ENCODE data around the gene SCUBE3. TPM values are rescaled to one million over a fixed set of nuclear protein-coding genes. Genes with fewer than 3 reads are reported as not detected.

SCUBE3 gene
- total RNA-seq, 1 experiment from 2014 or later, result 0.36 TPM

DNA sequence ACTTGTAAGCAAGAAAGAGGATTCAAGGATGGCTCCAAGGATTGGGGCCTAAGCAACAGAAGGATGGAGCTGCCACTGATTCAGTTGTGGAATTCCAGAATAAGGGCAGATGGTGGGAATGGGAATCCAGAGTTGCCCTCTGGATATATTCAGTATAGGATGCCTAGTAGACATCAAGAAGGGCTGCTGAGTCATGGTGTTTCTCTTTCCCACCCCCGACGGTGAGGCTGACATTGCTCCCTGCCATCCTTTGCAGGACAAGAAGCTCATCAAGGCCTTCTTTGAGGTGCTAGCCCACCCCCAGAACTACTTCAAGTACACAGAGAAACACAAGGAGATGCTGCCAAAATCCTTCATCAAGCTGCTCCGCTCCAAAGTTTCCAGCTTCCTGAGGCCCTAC lies 34.5 kb downstream of the SCUBE3 start:
- no peak for DNase-seq
- no peaks in the 10 kb centered on the region for H3K27me3 ChIP-seq
- no peak overlapping the region for H3K27ac ChIP-seq

DNA sequence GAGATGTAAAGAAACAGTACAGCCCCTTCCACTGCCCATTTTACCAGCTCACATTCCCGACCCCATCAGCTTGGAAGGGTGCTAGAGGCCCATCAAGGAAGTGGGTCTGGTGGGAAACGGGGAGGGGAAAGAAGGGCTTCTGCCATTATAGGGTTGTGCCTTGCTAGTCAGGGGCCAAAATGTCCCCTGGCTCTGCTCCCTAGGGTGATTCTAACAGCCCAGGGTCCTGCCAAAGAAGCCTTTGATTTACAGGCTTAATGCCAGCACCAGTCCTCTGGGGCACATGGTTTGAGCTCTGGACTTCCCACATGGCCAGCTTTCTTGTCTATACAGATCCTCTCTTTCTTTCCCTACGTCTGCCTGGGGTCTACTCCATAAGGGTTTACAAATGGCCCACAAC lies 35.2 kb downstream of the SCUBE3 start:
- Histone ChIP-seq H3K9me3 (replicated peaks) (no peaks in the 10 kb centered on the region), H3K4me1 (no peaks in the 10 kb centered on the region), H3K4me3 (no peak overlapping the region), H3K27ac (no peak overlapping the region), H3K27me3 (no peaks in the 10 kb centered on the region), H3K36me3 (no peaks in the 10 kb centered on the region; the same call in 1 of the 2 replicates)
- no peak for DNase-seq

More for the DNA sequence above, 34.5 kb downstream of the SCUBE3 start:
- no peaks in the 10 kb centered on the region for H3K9me3 ChIP-seq (replicated peaks)
- H3K4me1 ChIP-seq, result no peaks in the 10 kb centered on the region
- H3K4me3 ChIP-seq, result no peak overlapping the region
- no peaks in the 10 kb centered on the region; the same call in 1 of the 2 replicates for H3K36me3 ChIP-seq

DNA sequence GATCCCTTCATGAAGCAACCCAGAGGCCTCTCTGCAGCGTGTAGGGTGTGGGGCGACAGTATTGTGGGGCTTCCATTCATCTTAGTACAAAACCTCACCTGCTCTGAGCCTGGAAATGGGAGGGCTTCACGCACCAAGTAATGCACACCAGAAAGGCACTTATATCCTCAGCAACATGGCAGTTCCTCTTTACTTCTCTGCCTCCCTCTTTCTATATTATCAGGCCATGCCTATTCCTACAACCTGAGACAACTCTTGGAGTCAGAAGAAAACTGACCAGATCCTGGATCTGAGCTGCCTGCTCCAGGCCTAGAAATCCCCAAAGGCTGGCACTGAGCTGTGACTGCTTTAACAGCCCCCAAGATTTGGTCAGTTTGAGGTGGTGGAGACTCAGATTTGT lies 38.2 kb downstream of the SCUBE3 start:
- Histone ChIP-seq H3K4me3 (no peak overlapping the region), H3K36me3 (no peaks in the 10 kb centered on the region), H3K27me3 (no peaks in the 10 kb centered on the region), H3K9me3 (replicated peaks) (no peaks in the 10 kb centered on the region), H3K27ac (no peak overlapping the region), H3K4me1 (no peaks in the 10 kb centered on the region)
- no peak for DNase-seq

DNA sequence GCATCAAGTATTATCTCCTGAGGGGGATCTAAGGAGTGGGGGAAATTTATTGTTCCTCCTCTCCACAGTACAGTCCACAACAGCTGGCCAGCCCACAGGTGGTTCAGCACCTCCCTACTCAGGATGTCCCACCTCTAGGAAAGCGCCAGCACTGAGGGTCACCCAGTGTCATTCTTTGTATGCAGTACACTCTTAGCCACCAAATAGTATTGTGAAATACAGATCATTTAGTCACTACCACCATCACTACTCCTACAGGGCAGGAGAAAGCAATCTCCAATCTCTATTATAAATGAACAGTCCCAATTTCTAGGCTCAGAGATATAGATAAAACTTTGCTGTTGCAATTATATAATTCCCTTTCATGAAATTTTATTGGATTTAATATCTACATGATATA lies 39.5 kb downstream of the SCUBE3 start:
- Histone ChIP-seq H3K36me3 (no peaks in the 10 kb centered on the region), H3K9me3 (replicated peaks) (no peaks in the 10 kb centered on the region), H3K27ac (no peak overlapping the region), H3K4me3 (no peak overlapping the region), H3K27me3 (no peaks in the 10 kb centered on the region), H3K4me1 (no peaks in the 10 kb centered on the region)
- DNase-seq, result no peak

DNA sequence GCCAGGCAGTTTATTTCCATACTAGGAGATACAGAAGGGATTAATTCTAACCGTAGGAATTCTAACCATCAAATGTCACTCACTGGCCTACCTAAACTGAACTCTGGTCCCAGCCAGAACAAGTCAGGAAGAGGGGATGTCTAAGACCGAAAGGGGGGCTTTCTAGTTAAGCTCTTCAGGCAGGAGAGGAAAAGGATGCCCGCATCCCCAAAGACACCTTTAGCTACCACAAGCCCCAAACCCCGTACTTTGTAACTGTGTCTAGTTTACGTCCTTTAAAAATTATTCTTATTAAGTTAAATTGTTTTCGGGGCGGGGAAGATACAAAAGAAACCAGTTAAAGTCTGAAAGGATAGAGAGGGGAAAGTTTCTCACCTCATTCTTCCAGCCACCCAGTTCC lies 44.6 kb downstream of the SCUBE3 start:
- H3K27me3 ChIP-seq, result no peaks in the 10 kb centered on the region
- no peaks in the 10 kb centered on the region for H3K9me3 ChIP-seq (replicated peaks)
- H3K27ac ChIP-seq, result no peak overlapping the region
- no peaks in the 10 kb centered on the region for H3K36me3 ChIP-seq
- no peaks in the 10 kb centered on the region; the same call in 1 of the 2 replicates for H3K4me1 ChIP-seq
- peak overlapping the region; percentile 73 for H3K4me3 ChIP-seq
- no peak for DNase-seq

DNA sequence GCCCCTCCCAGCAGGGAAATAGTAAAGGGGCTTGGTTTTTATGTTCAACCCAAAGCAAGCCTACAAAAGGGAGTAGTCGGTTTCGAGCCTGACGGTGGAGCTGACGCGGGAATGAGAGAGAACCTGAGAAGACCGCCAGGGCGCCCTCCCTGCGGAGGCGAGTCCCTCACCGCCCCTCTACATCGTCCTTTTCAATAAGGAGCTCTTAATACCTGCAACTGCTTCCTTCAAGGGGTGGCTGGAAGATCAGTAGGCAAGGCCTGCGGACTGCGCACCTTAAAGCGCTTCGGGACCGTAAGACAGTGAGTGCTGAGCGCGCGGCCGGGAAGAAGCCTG lies 45.1 kb downstream of the SCUBE3 start:
- H3K4me1 ChIP-seq, result no peaks in the 10 kb centered on the region; the same call in 1 of the 2 replicates
- no peak for DNase-seq
- H3K9me3 ChIP-seq (replicated peaks), result no peaks in the 10 kb centered on the region
- H3K4me3 ChIP-seq, result peak overlapping the region; percentile 73
- no peaks in the 10 kb centered on the region for H3K36me3 ChIP-seq
- H3K27me3 ChIP-seq, result no peaks in the 10 kb centered on the region
- H3K27ac ChIP-seq, result peak overlapping the region; percentile 81

DNA sequence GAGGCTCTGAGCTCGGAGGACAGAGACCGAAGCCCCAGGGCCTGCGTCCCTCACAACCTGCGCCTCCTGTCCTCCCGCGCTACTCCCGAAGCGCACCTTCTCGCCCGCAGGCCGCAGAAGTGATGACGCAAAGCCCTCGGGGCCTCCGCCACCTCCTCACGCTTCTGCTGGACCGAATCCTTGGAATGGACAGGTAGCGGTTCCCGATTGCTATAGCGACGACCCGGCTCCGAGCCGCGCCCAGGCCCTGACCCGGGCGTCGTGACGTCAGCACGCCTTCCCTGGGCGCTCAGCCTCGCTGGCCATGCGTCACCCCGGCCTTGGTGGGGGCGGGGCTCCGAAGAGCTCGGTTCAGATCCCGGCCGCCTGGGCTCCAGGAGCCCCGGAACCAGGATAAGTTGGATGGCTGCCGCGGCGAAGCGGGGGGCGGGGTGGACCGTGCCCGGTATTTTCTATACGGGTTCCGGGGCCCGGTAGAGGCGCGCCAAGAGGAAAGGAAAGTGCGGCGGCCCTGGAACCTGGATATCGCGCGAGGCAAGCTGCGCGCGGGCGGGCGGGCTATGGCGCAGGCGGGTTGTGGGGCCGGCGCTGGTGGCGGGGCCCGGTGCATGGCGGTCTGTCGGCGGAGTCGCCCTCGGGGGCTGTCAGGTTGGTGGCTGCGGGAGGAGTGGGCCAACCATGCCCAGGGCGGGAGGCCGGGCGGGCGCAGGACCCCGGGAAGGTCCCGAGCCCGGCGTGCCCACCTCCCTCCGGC lies 45.6 kb downstream of the SCUBE3 start, which contains the start of gene ZNF76:
TSS of gene ZNF76 (plus strand) at position 542 of the 754 bp plus-strand sequence. CDS start 21,417 bp downstream, outside the sequence.
- H3K4me1 ChIP-seq, result no peaks in the 10 kb centered on the region; the same call in 1 of the 2 replicates
- no peaks in the 10 kb centered on the region for H3K27me3 ChIP-seq
- DNase-seq, result peak; percentile 97
- no peaks in the 10 kb centered on the region for H3K9me3 ChIP-seq (replicated peaks)
- peak within 1 kb of the TSS; percentile 73 for H3K4me3 ChIP-seq
- H3K36me3 ChIP-seq, result no peaks in the 10 kb centered on the region
- H3K27ac ChIP-seq, result peak within 1 kb of the TSS; percentile 81

DNA sequence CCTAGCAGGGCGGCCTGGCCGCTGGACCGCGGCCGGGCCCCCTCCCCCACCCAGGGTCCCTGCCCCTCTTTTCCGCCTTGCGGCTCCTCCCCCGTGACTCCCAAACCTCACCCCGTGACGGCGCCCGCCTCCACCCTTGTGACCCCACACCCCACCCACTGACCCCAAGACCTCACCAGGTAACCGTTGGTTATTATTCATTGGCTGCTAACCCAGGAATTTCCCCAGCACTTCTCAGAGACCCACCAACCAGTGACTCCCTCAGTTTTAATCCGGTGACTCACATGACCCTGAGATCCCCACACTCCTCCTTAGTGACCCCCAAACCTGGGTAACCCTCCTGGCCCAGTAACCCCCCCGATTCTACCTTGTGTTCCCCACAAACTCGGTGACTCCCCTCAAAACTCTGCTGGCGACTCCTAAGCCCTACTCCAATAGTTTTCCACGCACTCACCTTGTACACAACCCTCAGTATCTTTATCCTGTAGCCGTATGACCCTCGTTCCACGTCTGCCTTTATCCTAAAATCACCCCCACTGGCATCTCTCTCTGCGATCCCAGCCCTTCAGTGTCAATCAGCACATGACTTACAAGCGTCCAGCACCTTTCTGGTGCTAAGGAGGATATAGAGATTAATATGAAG lies 46.3 kb downstream of the SCUBE3 start:
- H3K27me3 ChIP-seq, result no peaks in the 10 kb centered on the region
- peak overlapping the region; percentile 73 for H3K4me3 ChIP-seq
- peak; percentile 64 to 69 for DNase-seq
- no peaks in the 10 kb centered on the region for H3K36me3 ChIP-seq
- no peaks in the 10 kb centered on the region for H3K9me3 ChIP-seq (replicated peaks)
- peak overlapping the region; percentile 81 for H3K27ac ChIP-seq
- no peaks in the 10 kb centered on the region; the same call in 1 of the 2 replicates for H3K4me1 ChIP-seq

DNA sequence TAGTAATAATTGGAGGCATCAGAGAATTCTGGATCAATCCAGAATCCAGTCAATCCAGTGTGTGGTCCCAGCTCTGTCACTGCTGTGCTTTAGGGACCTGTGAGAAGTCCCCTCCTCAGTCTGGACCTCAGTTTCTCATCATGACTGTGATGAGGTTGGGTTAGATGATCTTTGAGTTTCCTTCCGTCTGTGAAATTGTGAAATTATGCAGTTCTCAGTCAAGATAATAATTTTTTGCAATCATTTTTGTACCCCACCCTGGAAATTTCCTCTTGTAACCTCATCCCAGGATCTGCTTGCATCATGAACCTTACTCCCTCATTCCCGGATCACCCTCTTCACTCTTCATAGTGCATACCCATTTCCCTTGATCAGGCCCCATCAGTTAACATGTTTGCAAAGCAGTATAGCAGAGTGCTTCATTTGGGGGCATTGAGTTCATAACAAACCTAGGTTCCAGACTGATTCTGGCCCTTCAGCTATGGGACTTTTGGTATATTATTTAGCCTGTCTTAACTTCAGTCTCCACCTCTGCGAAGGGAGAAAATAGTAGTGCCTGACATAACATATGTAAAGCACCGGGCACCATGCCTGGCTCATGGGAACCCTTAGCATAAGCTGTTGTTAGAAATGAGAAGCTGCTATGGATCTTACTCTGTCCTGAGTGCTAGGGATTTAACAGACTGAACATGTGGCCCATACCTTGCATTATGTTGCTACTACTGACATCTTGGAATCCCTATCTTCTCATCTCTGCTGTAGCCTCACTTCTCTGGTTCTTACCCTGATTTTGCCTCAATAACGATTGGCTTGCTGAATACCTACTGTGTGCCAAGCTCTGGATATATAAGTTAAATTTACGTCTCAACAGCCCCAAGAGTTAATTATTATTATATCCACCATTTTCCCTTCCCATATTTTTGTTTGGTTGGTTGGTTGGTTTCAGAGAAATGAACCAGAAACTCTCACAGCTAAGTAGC lies 47.1 kb downstream of the SCUBE3 start:
- DNase-seq, result no peak
- Histone ChIP-seq H3K27me3 (no peaks in the 10 kb centered on the region), H3K4me1 (no peaks in the 10 kb centered on the region; the same call in 1 of the 2 replicates), H3K4me3 (peak overlapping the region; percentile 73), H3K9me3 (replicated peaks) (no peaks in the 10 kb centered on the region), H3K27ac (no peak overlapping the region), H3K36me3 (no peaks in the 10 kb centered on the region)

DNA sequence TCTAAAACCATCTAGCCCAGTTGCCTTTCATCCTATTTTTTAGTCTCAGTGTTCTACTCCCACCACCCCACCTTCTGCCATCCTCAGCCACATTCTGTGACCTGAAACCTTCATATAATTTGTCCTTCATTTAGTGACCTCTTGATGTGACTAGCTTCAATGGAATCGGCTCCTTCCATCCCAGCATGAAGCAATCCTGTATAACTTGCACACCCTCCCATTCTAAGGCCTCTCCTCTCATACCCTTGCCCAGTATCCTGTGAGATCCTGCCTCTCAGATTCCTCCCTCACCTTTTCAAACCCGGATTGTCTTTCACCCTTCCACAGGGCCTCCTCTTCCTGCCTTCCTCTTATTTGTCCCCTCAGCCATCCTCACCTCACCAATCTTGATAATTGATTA lies 48.8 kb downstream of the SCUBE3 start:
- Histone ChIP-seq H3K27me3 (no peaks in the 10 kb centered on the region), H3K27ac (no peak overlapping the region), H3K4me1 (no peaks in the 10 kb centered on the region; the same call in 1 of the 2 replicates), H3K36me3 (no peaks in the 10 kb centered on the region), H3K9me3 (replicated peaks) (no peaks in the 10 kb centered on the region), H3K4me3 (no peak overlapping the region)
- no peak for DNase-seq

DNA sequence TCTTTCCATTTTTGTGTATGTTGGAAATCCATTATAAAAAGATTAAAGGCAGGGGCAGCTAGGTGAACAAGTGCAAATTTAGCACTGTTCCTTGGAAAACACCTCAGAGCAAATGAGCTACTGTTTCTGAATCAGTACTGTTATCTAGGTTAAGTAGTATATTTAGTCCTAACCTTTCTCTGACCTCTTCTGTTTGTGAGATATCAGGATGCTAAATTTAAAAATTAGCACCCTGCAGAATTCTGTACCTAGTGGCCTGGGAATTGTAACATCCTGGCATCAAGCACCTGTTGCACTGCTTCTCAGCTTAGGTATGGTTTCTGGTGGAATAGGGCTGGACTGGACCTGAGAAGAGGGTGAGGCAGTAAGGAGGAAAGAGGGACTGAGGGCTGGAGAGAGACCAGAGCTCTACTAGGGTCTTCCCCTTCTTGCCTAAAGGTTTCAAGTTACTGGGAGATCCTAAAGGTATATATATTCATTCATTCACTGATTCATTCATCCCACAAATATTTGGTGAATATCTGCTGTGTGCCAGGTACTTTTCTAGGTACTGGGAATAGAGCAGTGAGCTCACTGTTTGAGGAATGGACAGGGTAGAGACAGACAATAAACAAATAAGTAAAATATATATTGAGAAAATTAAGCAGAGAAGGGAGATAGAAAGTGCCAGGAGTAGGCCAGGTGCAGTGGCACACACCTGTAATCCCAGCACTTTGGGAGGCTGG lies 51.0 kb downstream of the SCUBE3 start:
- no peaks in the 10 kb centered on the region for H3K9me3 ChIP-seq (replicated peaks)
- DNase-seq, result no peak
- no peaks in the 10 kb centered on the region for H3K36me3 ChIP-seq
- no peaks in the 10 kb centered on the region; the same call in 1 of the 2 replicates for H3K4me1 ChIP-seq
- H3K27ac ChIP-seq, result no peak overlapping the region
- H3K27me3 ChIP-seq, result no peaks in the 10 kb centered on the region
- H3K4me3 ChIP-seq, result no peak overlapping the region

DNA sequence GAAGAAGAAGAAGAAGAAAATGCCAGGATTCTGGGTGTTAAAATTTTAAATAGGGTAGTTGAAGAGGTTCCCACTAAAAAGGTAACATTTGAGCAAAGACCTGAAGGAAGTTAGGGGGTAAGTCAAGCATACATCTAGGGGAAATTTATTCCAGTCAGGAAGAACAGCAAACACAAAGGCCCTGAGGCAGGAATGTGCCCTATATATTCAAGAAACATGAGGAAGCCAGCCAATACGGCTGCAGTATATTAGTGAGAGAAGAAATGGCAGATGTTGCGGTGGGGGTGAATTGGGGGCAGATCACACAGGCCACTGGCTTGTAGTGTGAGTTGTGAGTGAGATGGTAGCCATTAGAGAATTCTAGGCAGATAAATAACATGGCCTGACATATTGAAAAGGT lies 51.8 kb downstream of the SCUBE3 start:
- no peak overlapping the region for H3K27ac ChIP-seq

DNA sequence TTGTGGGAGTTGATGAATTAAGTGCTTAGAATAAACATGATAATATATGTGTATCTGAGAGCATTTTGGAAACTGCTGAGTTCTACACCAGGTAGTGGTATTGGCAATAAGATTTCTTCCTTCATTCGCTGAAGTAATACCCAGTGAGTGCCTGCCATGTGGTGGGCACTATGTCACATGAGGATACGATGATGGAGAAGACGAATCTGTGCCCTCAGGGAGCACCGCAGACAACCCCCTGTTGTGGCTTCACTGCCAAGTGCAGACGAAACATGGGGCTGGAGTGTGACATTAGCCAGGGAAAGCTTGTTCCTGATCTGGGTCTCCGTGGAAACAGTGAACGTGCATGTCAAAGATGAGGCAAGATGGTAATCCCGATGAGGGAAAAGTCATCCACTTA lies 53.7 kb downstream of the SCUBE3 start:
- Histone ChIP-seq H3K9me3 (replicated peaks) (no peaks in the 10 kb centered on the region), H3K36me3 (no peaks in the 10 kb centered on the region), H3K27me3 (no peaks in the 10 kb centered on the region), H3K4me1 (no peaks in the 10 kb centered on the region), H3K4me3 (no peak overlapping the region), H3K27ac (no peak overlapping the region)
- no peak for DNase-seq

More for the DNA sequence above, 51.8 kb downstream of the SCUBE3 start:
- no peaks in the 10 kb centered on the region for H3K9me3 ChIP-seq (replicated peaks)
- H3K27me3 ChIP-seq, result no peaks in the 10 kb centered on the region
- H3K4me1 ChIP-seq, result no peaks in the 10 kb centered on the region; the same call in 1 of the 2 replicates
- no peaks in the 10 kb centered on the region for H3K36me3 ChIP-seq
- H3K4me3 ChIP-seq, result no peak overlapping the region
- no peak for DNase-seq

DNA sequence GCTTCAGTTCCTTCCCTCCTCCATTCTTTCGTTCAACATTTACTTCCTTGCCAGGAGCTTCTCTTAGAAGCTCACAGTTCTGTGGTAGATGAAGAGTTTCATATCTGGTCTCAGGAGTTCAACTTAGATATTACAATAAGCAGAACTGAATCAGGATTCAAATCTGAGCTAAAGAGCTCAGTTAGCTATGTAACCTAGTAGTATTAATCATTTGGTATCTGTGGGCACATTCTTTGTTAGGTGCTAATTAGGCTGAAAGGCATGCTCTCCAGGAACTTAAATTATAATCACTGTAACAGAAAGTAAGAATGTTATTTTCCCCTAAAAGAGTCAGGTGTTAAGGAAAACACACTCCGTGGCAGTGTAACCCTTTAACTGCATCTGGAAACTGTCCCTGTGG lies 54.1 kb downstream of the SCUBE3 start:
- Histone ChIP-seq H3K27me3 (no peaks in the 10 kb centered on the region), H3K4me1 (no peaks in the 10 kb centered on the region), H3K27ac (no peak overlapping the region), H3K4me3 (no peak overlapping the region), H3K9me3 (replicated peaks) (no peaks in the 10 kb centered on the region), H3K36me3 (no peaks in the 10 kb centered on the region)
- DNase-seq, result no peak
